Coronary artery (tissue), 2 donors: Measurements from ENCODE around the gene LIPE.
"Not testable (repeated sequence)": the region's sequence is repeated elsewhere in the genome, so short reads cannot be mapped to it uniquely, and the experiment has no call there.

ENCODE experiments used
- DNase-seq: peaks from one replicate; pipeline ENCODE4 v3.0.0-alpha.2; 2017; ENCODE audit warnings: low spot score
- H3K27ac ChIP-seq, 2 donors: fragments of 200-600 bp; sonication (generic); one replicate each; pipeline ENCODE4 v1.5.1; 2016 to 2019
- H3K4me3 ChIP-seq: fragments of 200-600 bp; sonication (generic); 2 replicates; pipeline ENCODE4 v1.5.1; 2016; ENCODE audit warnings: mild to moderate bottlenecking, moderate library complexity
- CTCF ChIP-seq: fragments of 200-600 bp; sonication (generic); IDR thresholded peaks from one replicate; pipeline ENCODE4 v1.5.1; 2019; ENCODE audit warnings: antibody characterized with exemption

Gene LIPE

GRCh38 chr19:42459926-42460325 lies 32.7 kb upstream of the LIPE start:
- Histone ChIP-seq H3K4me3 (no peak overlapping the region), H3K27ac (no peak overlapping the region)
- no peak for TF ChIP-seq CTCF
- no peak for DNase-seq

GRCh38 chr19:42455621-42456081 lies 28.5 kb upstream of the LIPE start:
- H3K27ac ChIP-seq: no peak overlapping the region
- no peak overlapping the region for H3K4me3 ChIP-seq
- no peak for TF ChIP-seq CTCF
- DNase-seq: no peak

- TF ChIP-seq CTCF: no peak
- Histone ChIP-seq H3K4me3 (no peak overlapping the region), H3K27ac (no peak overlapping the region)
- no peak for DNase-seq
Observed at GRCh38 chr19:42455086-42455485, 27.9 kb upstream of the LIPE start.

GRCh38 chr19:42452590-42452989 lies 25.4 kb upstream of the LIPE start:
- H3K4me3 ChIP-seq: no peak overlapping the region
- H3K27ac ChIP-seq: no peak overlapping the region
- no peak for TF ChIP-seq CTCF
- no peak for DNase-seq

- DNase-seq: no peak
- peak; percentile 74 for TF ChIP-seq CTCF
- no peak overlapping the region for H3K27ac ChIP-seq
- H3K4me3 ChIP-seq: no peak overlapping the region
Observed at GRCh38 chr19:42450314-42450934, 23.2 kb upstream of the LIPE start.

GRCh38 chr19:42448306-42448705 lies 21.1 kb upstream of the LIPE start:
- H3K4me3 ChIP-seq, H3K27ac ChIP-seq, DNase-seq: not testable (repeated sequence)

- DNase-seq: no peak
- H3K27ac ChIP-seq: no peak overlapping the region
- H3K4me3 ChIP-seq: no peak overlapping the region
- TF ChIP-seq CTCF: no peak
Observed at GRCh38 chr19:42445948-42446347, 18.8 kb upstream of the LIPE start.
